Heart right ventricle (tissue), 16 donors: ENCODE results near the gene KRT3. TPM values are rescaled to one million over a fixed set of nuclear protein-coding genes. Genes with fewer than 3 reads are reported as not detected.

Source experiments
- ATAC-seq, 8 donors: fragments of 200-7000 bp; cut with Tn5 transposase; one replicate each; pipeline ENCODE4 v1.9.1; 2020; ENCODE audit warnings: mild to moderate bottlenecking in 8 of 8, moderate library complexity in 8 of 8, moderate number of reproducible peaks in 1 of 8
- DNase-seq, 2 donors: peaks; one replicate each; pipeline ENCODE4 v3.0.0-alpha.2; 2020
- H3K27ac ChIP-seq, 10 donors: fragments of 200-600 bp; sonication (generic) in 2 of 10; one replicate each; pipeline versions ENCODE4 v1.5.0 to v1.8.0; 2020 to 2022; ENCODE audit warnings: mild to moderate bottlenecking in 3 of 10
- H3K27me3 ChIP-seq, 7 donors: fragments of 200-600 bp; one replicate each; pipeline ENCODE4 v1.8.0; 2021 to 2022; ENCODE audit warnings: mild to moderate bottlenecking in 2 of 7
- H3K36me3 ChIP-seq, 9 donors: fragments of 200-600 bp; sonication (generic) in 1 of 9; one replicate each; pipeline versions ENCODE4 v1.5.0 to v1.8.0; 2020 to 2022; ENCODE audit warnings: mild to moderate bottlenecking in 2 of 9
- H3K4me1 ChIP-seq, 9 donors: fragments of 200-600 bp; sonication (generic) in 1 of 9; one replicate each; pipeline versions ENCODE4 v1.5.0 to v1.8.0; 2020 to 2022; ENCODE audit warnings: mild to moderate bottlenecking in 4 of 9
- H3K4me3 ChIP-seq, 10 donors: fragments of 200-600 bp; sonication (generic) in 2 of 10; one replicate each; pipeline versions ENCODE4 v1.5.0 to v1.8.0; 2020 to 2022; ENCODE audit warnings: mild to moderate bottlenecking in 7 of 10, moderate library complexity in 2 of 10
- H3K9me3 ChIP-seq, 11 donors: fragments of 200-600 bp in 10 of 11; sonication (generic) in 2 of 11; one replicate each; pipeline versions ENCODE4 v1.5.0 to v1.8.0; 2013 to 2022; ENCODE audit warnings: mild to moderate bottlenecking in 2 of 11, control low read depth in 1 of 11, moderate library complexity in 1 of 11
- WGBS, 2 donors: extraction: QIAGEN DNeasy Blood & Tissue Kit; methylation state at CpG; one replicate each; pipeline ENCODE4 v1.1.7; 2013; ENCODE audit warnings: inconsistent platforms in 1 of 2; 5-methylcytosine and 5-hydroxymethylcytosine counted together
- intact Hi-C, 10 donors: fragments of 100-400 bp; cut with DNase I; formaldehyde crosslinking; loops; one replicate each; pipeline versions ENCODE4 v1.11.1 to v1.14.2; 2022
- polyA plus RNA-seq, 2 donors: library from polyadenylated mRNA; stranded (reverse); fragments of 200-250 nt; gene quantifications; one replicate each; pipeline ENCODE4 v1.2.3, GENCODE V29; 2013
- total RNA-seq, 10 donors: library from RNA; stranded (reverse); fragmentation: NEBNext Ultra II Directional in 3 of 10; extraction: Animal tissue kit (Norgen Biotek cat#: 25700) in 3 of 10; gene quantifications; one replicate each; pipeline versions ENCODE4 v1.2.1 to v1.2.4, GENCODE V29; 2021 to 2023
- TF ChIP-seq, protein P1 (sequence below), 9 donors: fragments of 200-600 bp; sonication (generic) in 2 of 9; IDR thresholded peaks; one replicate each; pipeline versions ENCODE4 v1.5.0 to v1.8.0; 2021 to 2022; ENCODE audit warnings: antibody characterized with exemption in 9 of 9, mild to moderate bottlenecking in 5 of 9, moderate library complexity in 1 of 9
- donor health status: Arrhythmogenic right ventricular cardiomyopathy.
- donor health status: ischemic (EF 13 %, LVEDD 7.1; RV severe dilation, severe dysfunction).
- donor health status: healthy with polysubstance abuse.
- donor health status: DM: no; HTN: yes; CAD: no.
- donor health status: DM: no; HTN: no; CAD: no.
- donor health status: ischemic (EF 25% LVEDD 6.9; RV normal size, moderate dysfunction).
- donor health status: ischemic (EF 25% LVEDD 5.7; RV mildly dilated, moderate dysfunction).
- donor health status: healthy.
- donor health status: DM: yes; HTN: yes; CAD: no.
- donor health status: Ischemic cardiomyopathy.
- donor health status: ischemic (EF 35%, LVEDD 5.7; RV mildly dilated, moderate dysfunction).
- donor health status: nonischemic (EF 11% LVEDD 7.7; RV severe dilation, severe dysfunction).
- donor health status: DM: yes; HTN: yes; CAD: no.
- donor health status: PGD.
- donor health status: ischemic (EF 29% LVEDD 5.4; RV normal size, mild dysfunction).
- donor health status: nonischemic (EF 23%, LVEDD 6.1; RV moderate dilation, normal function).

KRT3 gene
- total and polyA plus RNA-seq, 12 donors: not detected

GRCh38 chr12:52799505-52800211 lies 3.7 kb upstream of the KRT3 start:
- Histone ChIP-seq H3K36me3 (no peaks in the 10 kb centered on the region), H3K27ac (no peak overlapping the region), H3K27me3 (peaks cover 0 to 6% (median 0%) of the 10 kb centered on the region in 7 donors), H3K4me3 (no peak overlapping the region), H3K9me3 (no peaks in the 10 kb centered on the region), H3K4me1 (no peaks in the 10 kb centered on the region)
- DNase-seq (no peak), ATAC-seq (no peak)
- intact Hi-C loops: no loop called here
- TF ChIP-seq, protein P1, sequence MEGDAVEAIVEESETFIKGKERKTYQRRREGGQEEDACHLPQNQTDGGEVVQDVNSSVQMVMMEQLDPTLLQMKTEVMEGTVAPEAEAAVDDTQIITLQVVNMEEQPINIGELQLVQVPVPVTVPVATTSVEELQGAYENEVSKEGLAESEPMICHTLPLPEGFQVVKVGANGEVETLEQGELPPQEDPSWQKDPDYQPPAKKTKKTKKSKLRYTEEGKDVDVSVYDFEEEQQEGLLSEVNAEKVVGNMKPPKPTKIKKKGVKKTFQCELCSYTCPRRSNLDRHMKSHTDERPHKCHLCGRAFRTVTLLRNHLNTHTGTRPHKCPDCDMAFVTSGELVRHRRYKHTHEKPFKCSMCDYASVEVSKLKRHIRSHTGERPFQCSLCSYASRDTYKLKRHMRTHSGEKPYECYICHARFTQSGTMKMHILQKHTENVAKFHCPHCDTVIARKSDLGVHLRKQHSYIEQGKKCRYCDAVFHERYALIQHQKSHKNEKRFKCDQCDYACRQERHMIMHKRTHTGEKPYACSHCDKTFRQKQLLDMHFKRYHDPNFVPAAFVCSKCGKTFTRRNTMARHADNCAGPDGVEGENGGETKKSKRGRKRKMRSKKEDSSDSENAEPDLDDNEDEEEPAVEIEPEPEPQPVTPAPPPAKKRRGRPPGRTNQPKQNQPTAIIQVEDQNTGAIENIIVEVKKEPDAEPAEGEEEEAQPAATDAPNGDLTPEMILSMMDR (IDR thresholded peaks at IDR 0.05): no peak
- WGBS, 2 donors: 76 to 81% methylated on average over 5 of the region's 5 CpGs

DNA sequence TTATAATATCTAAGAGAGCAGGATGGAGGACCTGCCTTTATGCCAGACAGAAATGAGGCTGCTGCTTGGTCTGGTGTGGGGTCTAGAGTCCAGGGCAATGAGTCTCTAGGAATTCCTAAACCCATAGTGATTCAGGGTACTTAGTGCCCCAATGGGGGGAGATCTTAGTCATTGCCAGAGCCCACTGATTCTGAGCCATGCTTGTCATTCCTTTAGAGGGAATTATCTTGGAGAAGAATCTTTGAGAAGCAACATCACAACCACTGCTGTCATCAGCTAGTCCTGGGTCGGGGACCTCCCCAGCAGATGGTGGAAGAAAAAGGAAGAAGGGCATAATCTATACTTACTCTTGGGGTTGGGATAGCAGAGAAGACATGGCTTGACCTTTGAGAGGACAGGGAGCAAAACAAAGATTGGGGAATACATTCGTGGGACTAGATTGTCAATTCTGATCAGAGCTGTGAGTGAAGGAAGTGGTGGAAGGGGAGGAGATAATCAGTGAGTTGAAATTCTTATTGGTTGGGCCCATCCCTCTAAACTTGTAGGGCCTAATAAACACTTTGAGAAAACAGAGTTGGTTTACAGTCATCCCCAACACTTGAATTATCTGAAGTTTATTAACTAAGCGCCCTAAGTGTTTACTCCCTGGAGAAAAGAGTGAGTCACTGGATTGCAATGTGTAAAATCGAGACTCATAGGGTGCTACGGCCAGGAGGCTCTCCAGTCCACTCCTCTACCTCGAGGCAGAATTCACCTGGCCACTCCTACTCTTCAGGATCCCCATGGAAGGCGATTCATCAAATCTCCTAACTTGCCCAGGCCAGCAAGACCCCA lies 3.0 kb upstream of the KRT3 start:
- peaks cover 0 to 14% (median under 1%) of the 10 kb centered on the region in 7 donors for H3K27me3 ChIP-seq
- TF ChIP-seq, protein P1 (IDR thresholded peaks at IDR 0.05): no peak
- H3K27ac ChIP-seq: no peak overlapping the region
- H3K36me3 ChIP-seq: no peaks in the 10 kb centered on the region
- no peak for DNase-seq
- no peaks in the 10 kb centered on the region for H3K4me1 ChIP-seq
- H3K9me3 ChIP-seq: no peaks in the 10 kb centered on the region
- intact Hi-C loops: no loop called here
- WGBS, 2 donors: 47 to 60% methylated on average over 7 of the region's 7 CpGs
- no peak for ATAC-seq
- no peak overlapping the region for H3K4me3 ChIP-seq

DNA sequence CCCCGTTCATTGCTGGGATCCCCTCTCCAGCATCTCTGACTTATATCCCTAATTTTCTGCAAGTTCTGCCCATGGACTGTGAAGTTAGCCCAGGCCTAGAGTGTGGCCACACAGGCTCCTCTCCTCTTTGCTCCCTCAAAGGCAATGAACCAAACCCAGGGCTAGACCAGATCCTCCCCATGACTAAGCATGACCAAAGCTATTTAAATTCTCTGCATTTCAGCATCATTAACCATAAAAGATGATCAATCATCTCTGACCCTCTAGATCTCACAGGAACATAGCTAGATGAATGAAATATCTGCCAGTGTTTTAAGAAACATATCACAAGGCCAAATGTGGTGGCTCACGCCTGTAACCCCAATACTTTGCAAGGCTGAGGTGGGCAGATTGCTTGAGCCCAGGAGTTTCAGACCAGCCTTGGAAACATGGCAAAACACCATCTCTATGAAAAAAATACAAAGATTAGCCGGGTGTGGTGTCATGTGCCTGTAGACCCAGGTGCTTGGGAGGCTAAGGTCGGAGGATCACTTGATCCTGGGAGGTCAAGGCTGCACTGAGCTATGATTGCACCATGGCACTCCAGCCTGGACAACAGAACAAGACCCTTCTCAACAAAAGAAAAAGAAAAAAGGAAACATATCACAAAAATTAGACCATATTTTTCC lies 2.2 kb upstream of the KRT3 start:
- Histone ChIP-seq H3K27me3 (peaks cover 0 to 21% (median 8%) of the 10 kb centered on the region in 7 donors), H3K4me1 (no peaks in the 10 kb centered on the region), H3K27ac (no peak overlapping the region), H3K36me3 (no peaks in the 10 kb centered on the region), H3K9me3 (no peaks in the 10 kb centered on the region), H3K4me3 (no peak overlapping the region)
- WGBS, 2 donors: 86 to 87% methylated on average over 4 of the region's 4 CpGs
- ATAC-seq (no peak), DNase-seq (no peak)
- intact Hi-C loops: no loop called here
- TF ChIP-seq, protein P1 (IDR thresholded peaks at IDR 0.05): no peak

GRCh38 chr12:52797529-52797894 lies 1.6 kb upstream of the KRT3 start:
- no peaks in the 10 kb centered on the region for H3K9me3 ChIP-seq
- TF ChIP-seq, protein P1 (IDR thresholded peaks at IDR 0.05): no peak
- no peak overlapping the region for H3K27ac ChIP-seq
- no peaks in the 10 kb centered on the region for H3K4me1 ChIP-seq
- H3K4me3 ChIP-seq: no peak overlapping the region
- DNase-seq (no peak), ATAC-seq (no peak)
- peaks cover 0 to 27% (median 8%) of the 10 kb centered on the region in 7 donors for H3K27me3 ChIP-seq
- no peaks in the 10 kb centered on the region for H3K36me3 ChIP-seq
- intact Hi-C loops: no loop called here
